GM18508 (cell line): Measurements from ENCODE around the gene MYH9.

Source experiments
- ATAC-seq: cut with Tn5 transposase; IDR thresholded peaks from one replicate; pipeline ENCODE4 v1.9.1; 2021; ENCODE audit warnings: moderate number of reproducible peaks; ENCODE audit not compliant: insufficient read depth, unreplicated experiment

MYH9 gene

DNA sequence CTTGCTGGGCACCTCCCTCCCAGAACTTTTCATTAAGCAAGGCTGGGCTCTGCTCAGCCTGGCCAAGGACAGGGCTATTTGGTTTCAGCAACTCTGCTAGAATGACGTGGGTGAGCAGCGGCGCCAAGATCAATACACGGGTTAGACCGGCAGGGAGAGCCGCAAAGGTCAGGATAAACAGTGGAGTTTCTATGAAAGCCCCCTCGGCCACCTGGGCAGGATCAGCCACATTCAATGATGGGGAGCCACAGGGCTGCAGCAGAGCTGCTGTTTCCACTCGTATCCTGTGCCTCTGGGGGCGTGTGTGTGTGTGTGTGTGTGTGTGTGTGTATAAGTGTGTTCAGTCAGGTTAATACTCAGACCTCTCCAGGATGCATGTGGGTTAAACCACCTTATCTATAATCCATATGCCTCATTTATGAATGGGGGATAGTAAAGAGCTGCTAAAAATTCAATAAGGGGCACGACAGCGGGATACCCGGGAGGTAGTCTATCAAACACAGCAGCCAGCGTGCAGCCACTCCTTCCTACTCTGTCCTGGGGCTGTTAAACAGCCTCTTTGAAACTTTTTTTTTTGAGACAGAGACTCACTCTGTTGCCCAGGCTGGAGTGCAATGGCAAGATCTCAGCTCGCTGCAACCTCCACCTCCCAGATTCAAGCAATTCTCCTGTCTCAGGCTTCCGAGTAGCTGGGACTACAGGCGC, 34.8 kb downstream of the MYH9 start:
- ATAC-seq = no peak

DNA sequence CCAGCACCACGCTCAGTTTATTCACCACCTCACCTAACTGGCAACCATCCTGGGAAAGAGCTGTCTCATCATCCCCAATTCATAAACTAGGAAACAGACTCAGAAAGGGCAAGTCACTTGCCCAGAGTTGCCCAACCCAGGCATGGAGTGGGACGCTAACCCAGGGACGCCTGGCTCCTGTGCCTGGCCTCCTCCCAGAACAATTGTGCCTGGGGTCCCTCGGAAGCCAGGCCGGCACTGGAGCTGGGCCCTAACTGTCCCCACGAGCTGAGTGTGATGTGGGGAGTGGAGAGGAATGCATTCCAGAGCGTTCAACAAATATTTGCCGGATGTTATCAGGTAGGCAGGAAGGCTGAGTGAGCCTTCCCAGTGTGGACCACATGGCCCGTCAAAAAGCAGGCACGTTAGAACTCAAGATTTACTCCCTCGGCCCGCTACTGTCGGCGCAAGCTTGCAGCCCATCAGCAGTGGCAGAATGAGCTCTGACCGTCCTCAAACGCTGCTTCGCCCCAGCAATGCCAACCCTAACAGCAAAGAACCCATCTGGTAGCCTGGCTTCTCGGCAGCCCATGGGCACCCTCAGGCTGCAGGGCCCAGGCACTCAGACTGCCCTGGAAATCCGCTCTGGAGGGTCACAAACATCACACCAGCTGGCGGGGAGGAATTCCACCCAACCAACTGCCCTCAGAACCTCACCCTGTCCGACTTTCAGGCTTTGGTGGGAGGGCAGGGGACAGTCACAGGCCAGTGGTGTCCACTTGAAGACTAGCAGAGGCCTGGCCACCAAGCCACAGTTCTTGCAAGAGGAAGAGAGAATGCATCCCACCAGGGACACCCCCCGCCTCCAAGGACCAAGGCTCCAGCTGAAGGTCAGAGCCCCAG, 35.6 kb downstream of the MYH9 start:
- ATAC-seq = no peak

DNA sequence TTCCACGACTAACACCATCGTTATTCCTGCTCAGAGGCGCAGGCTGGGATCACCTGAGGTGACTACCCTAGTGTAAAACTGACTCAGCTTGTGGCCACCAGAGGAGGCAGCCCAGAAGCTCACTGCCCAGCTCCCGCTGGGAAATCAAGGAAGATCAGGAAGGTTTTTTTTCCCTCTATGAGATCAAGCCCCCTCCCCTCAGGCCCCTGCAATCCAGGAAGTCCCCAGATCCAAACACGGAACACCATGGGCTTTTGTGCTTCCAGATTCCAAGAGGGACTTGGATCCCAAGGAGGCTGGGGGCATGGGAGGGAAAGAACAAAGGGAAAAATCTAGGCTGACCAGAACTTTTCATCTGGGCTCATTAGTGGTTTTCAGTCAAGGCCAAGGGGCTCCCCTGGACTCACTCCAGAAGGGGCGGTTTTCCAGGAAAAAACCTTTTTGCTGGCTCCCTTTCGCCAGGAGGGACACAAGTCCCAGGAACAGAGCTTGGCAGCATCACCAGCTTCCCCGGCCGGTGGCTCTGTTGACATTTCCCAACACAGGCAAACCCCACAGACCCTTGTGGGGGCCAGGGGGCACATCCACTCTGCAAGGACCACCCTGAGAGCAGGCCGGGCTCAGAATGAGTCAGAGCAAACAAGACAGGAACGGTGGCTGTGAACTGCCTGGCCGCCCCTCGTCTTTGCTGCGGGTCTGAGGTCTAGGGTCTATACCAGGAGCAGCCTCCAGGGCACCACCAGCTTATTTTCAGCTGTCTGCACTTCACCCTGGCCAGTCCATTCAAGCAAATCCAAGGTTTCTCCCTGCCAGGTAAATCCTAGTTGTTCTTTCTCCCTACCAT, 36.8 kb downstream of the MYH9 start:
- ATAC-seq = no peak

DNA sequence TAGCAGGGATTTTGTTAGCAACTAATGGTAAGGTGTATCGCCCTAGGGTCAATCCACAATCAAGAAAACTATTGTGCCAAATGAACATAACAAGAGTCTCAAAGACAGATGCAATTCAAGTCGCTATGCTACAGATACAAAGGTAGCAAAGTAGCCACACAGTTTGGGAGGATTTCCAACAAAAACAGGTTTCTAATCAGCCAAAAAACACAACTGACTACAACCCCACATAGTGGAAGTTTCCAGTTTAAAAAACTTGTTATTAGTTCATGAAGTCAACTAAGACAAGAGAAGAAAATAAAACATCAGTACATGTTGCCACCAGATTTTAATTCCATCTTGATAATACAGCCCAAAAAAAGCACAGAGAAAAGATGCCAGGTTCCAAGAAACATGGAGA, 38.0 kb downstream of the MYH9 start:
- no peak for ATAC-seq

DNA sequence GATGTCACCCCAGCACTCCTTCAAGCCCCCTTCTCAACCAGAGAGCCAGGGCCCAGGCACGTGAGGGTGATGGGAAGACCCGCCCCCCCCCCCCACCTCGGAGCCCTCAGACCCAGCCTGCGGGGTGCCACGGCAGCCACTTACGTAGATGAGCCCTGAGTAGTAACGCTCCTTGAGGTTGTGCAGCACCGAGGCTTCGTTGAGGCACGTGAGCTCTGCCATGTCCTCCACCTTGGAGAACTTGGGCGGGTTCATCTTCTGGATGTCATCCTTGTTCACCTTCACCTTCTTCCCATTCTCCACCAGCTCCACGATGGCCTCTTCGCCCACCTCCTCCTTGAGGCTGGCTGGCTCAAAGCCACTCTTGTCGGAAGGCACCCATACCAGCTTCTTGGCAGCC, 39.0 kb downstream of the MYH9 start:
- no peak for ATAC-seq

DNA sequence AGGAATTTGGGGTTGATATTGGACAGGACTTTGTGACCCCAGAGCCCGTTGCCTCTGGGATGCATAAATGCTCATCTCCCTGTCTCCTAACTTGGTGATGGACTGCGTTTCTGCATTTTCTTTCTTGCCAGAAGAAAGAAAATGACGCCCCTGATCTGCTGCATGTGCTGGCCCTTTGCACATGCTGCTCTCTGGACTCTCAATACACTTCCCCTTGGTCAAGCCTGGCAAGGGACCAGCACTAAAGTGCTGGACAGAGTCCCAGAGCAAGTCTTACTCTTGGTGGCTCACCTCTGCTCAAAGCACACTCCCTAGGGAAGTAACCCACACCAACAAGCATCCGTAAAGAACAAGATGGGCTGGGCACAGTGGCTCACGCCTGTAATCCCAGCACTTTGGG, 40.7 kb downstream of the MYH9 start:
- no peak for ATAC-seq

DNA sequence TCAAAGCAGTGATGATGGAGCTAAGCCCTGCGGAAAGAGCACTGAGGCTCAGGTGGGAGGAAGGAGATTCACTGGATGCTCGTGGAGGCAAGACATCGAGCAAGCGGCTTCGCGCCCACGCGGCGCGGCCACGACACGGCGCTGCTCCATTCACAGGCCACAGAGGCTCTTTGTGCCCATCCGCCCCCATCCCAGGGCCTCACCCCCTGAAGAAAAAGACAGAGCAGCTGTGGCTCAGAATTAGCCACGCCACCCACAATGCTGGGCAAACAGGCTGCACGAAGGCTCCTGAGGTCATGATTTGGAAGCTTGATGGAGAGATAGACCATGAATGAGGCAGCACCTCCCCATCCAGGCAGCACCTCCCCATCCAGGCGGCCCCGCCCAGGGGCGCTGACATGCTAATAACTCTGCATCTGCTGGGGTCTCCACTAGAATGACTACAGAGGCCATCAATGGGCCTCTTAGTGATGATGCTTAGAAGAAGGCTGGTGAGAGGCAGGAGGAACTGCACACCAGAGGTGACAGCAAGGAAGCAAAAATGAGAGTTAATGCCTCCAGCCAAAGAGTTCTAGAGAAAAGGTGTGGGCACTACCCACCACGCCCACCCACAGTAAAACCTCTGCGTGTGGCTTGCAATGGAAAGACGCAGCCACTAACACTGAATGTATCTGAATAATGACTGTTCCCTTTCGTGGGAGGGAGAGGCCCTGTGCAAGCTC, 43.5 kb downstream of the MYH9 start:
- no peak for ATAC-seq

DNA sequence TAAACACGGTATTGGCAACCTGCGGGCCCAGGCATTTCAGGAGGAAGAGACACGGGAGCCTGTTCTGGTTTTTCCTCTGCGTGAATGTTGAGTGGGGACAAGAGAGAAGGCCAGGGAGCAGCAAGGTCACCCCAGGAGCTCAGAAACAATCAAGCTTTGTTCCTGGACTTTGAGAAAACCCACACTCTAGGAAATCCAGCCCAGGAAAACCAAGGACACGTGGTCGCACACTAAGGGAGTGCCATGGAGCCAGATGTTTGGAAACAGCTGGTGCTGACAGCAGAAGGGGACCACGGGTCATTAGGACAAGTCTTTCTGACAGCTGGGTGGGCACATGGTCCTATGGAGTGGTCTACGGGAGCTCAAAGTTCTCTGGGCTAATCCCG, 44.1 kb downstream of the MYH9 start:
- no peak for ATAC-seq

DNA sequence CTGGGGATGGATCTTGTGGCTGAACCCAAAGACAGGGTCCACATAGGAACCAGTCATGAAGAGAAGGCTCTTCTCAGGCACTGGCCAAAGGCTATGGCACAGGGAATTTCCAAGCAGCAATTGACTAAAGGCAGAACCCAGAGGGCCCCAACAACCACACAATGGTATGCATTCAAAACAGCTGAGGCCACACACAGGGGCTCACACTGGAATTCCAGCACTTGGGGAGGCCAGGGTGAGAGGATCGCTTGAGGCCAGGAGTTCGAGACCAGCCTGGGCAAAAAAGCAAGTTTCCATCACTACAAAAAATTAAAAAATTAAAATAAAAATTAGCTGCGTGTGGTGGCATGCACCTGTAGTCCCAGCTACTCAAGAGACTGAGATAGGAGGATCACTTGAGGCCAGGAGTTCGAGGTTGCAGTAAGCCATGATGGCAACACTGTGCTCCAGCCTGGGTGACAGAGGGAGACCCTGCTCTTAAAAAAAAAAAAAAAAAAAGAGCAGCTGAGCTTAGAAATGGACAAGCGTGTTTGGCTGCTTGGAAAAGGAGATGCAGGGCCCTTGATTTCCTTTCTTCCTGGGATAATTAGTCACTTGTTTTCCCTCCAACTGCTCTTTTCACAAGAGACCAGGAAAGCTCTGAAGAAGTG, 44.6 kb downstream of the MYH9 start:
- ATAC-seq = no peak

DNA sequence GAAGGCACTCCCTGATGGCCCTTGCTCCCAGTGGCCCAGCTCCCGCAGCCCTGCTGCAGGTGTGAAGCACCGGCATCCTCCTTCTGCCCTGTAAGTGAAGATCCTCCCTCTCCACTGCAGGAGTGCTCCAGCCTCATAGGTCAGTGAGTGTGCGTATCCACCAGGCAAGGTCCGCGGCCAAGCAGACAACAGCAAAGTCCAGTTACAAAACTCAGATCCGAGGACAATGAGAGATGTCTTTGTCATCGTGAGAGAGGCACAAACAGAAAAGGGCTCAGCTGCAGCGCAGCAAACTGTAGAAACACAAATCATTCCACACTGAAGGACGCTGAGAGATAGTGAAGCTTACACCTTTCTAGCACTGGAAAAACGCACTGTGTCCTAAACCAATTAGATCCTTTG, 46.1 kb downstream of the MYH9 start:
- ATAC-seq = no peak

DNA sequence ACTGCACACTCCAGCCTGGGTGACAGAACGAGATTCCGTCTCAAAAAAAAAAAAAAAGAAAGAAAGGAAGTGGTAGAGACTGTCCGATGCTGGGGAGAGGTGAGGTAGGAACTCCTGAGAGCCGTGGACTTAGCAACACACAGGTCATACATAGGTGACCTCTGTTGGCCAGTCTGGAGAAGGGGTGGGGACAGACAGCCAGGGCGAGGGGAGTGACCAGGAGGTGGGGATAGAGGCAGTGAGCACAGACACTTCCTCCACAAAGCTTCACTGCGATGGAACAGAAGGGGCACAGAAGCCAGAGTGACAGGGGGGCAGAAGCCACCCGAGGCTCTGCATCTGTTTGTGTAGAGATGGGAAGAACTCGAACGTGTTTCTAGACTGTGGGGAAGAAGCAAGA, 47.1 kb downstream of the MYH9 start:
- ATAC-seq = no peak

DNA sequence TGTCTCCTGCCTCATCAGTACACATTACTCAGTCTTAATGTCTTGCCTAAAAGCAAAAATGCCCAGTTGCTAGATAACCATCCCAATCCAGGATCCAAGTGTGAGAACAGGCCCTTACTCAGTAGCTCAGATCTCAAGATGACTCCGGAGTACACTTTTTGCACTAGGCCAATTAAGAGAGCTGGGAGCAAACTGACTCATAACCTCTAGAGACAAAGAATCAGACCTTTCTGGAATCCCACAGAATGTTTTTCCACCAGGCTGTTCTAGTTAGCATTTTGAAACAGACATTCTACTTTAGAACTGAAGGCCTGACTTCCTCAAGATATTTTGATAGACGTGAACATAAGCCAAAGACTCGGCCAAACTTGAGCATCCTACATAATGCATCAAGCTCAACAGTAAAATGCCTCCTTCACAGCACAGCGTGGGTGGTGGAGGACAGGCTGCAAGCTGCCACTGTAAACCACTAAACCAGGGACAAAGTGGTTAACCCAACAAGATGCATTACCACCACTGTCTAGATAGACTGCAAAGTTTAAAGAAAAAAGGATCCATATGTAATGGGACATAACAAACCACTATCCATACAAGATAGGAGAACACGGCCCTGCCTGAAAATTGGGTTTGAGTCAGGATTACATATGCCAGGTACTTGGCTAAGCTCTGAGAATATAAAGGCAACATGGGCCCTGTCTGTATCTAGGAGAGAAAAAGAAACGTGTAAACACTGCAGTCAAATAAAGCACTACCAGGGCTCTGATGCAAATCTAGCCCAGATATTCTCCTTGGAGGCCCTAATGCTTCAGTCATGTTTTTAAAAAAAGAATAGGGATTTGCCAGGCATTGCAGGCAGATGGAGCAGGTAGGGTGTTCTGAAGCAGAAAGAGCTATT, 48.3 kb downstream of the MYH9 start:
- ATAC-seq = no peak

DNA sequence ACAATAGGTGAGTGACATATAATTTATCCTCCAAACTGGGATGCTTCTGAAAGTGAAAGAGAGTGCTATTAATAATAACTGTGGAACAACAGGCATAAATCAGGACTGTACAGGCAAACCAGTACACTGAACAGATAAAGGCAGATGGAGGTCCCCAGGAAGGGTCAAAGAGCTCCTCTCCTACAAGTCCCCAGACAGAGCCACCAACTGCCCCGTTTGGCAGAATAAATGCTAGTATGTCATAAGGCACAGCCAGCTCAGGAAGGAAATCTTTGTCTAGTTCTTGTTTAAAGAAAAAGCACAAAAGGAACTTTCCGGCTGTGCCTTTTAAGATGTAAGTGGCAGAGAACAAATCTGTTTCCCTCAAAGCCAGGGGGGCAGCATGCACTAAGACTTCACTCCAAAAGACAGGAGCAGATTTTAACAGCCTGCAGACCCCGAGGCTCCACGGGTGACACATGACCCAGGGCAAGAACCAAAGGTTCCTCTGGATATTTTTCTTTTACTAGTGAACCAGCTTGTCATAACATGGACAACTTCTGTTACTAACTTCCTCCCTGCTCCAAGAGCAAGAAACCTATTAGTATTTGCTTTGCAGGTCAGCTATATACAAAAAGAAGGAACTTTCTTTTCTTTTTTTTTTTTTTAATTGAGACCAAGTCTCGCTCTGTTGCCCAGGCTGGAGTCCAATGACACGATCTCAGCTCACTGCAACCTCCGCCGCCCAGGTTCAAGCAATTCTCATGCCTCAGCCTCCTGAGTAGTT, 50.2 kb downstream of the MYH9 start:
- no peak for ATAC-seq

DNA sequence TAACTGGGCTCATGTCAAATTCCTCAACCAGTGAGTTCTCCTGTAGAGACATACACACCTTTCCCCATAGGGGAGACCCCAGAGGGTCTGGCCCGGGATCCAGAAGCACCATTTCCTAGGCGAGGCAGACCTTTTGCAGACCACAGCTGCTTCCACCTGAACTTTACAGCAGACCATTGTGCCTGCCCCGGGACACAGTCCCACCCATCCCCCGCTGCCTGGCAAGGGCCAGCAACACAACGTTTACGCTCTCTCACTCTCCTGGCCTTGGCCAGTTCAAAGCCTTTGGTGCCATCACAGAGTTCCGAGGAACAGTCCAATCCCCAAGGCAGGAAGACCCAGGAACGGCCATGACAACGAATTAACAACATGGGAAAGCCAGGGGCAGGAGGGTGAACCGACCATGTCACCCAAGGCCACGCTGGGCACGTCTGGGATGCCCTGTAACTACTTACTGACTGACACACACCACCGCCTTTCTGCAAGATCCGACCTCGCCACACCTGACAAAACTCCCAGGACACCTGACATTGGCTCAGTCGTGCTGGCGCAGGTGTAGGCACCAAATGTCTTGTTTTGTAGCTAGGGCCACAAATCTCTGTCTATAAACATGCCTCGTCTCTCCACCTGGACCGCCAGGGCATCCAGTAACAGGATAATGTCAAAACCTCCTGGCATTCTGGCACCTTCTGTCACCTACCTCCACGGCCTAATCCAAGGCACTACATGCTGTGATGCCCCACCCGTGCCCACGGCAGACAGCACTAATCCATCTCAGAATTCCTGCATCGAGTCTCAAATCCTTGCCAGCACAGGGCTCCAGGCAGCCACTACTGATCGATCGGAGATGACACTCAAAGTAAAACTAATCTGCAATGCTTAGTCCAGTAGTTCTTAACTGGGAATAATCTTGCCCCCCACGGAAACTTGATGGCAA, 51.3 kb downstream of the MYH9 start:
- no peak for ATAC-seq

DNA sequence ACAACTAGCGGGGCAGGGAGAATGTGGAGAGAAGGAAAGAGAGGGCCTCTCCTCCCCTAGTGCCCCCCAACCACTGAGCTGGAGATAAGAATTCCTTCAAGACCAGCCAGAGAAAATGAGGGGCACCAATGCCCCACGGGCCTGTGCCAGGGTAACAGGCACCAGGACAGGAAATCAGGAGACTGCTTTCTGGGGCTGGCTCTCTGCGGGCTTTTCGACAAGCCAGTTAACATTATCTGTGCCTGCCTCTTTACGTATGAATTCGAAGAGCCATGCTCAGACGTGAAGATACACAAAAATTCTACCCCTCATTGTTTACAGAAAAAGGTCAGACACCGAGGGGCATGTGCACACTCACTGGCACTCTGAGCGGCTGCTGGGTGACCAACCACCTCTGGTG, 52.1 kb downstream of the MYH9 start:
- ATAC-seq = no peak

DNA sequence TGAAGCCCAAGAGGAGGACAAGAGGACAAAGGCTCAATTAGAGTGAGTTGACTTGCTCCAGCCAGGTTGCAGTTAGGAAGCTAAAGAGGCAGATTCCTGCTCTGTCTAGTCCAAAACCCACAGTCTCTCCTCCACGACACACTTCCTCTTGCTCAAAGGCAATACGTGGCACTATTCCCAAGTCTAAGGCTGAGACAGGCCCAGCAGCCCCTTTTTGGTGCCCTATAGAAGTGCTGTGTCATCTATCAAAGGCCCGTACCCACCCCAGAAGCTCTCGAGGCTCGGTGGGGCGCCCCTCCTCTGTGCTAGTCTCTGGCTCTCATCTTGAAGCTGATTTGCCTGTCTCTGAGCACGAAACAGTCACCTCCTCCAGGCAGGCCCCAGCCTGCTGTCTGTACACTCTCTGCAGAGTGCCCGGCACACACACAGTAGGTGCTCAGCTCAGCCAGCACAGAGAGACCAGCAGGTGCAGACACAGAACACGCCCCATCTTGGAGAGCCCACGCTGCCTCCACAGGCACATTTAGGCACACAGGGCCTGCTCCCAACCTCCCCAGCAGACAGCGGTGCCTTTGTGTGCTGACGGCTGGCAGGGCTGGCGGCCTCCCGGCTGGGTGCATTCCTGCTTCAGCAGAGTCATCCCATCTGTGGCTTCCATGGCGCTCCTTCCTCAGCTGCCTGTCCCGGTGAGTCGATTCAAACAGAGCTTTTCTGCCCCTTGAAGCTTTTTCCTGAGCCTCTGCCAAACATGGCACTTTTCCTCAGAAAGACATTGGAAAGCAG, 52.8 kb downstream of the MYH9 start:
- no peak for ATAC-seq
